GM18858 (cell line): ENCODE data around the gene DNAJB6.

ENCODE experiments used
- ATAC-seq: cut with Tn5 transposase; IDR thresholded peaks from one replicate; pipeline ENCODE4 v1.9.1; 2021; ENCODE audit not compliant: unreplicated experiment

Gene DNAJB6

GRCh38 chr7:157407512-157408257 lies 70.9 kb downstream of the DNAJB6 start:
- no peak for ATAC-seq

- no peak for ATAC-seq
Observed at GRCh38 chr7:157408258-157409101, 71.7 kb downstream of the DNAJB6 start.

- ATAC-seq, result no peak
Observed at GRCh38 chr7:157409149-157409752, 72.4 kb downstream of the DNAJB6 start.

- no peak for ATAC-seq
Observed at GRCh38 chr7:157409753-157410727, 73.2 kb downstream of the DNAJB6 start.

GRCh38 chr7:157410831-157411556 lies 74.2 kb downstream of the DNAJB6 start:
- ATAC-seq, result no peak

GRCh38 chr7:157411580-157411979 lies 74.8 kb downstream of the DNAJB6 start:
- no peak for ATAC-seq

- ATAC-seq, result no peak
Observed at GRCh38 chr7:157412021-157412443, 75.2 kb downstream of the DNAJB6 start.

- ATAC-seq, result no peak
Observed at GRCh38 chr7:157412491-157413180, 75.8 kb downstream of the DNAJB6 start.

- ATAC-seq, result no peak
Observed at GRCh38 chr7:157413881-157414701, 77.3 kb downstream of the DNAJB6 start.

GRCh38 chr7:157414702-157415096 lies 77.9 kb downstream of the DNAJB6 start:
- ATAC-seq, result no peak

- ATAC-seq, result no peak
Observed at GRCh38 chr7:157415486-157415885, 78.7 kb downstream of the DNAJB6 start.

GRCh38 chr7:157416011-157416410 lies 79.2 kb downstream of the DNAJB6 start:
- no peak for ATAC-seq

- no peak for ATAC-seq
Observed at GRCh38 chr7:157418204-157419034, 81.6 kb downstream of the DNAJB6 start.

GRCh38 chr7:157419035-157419293 lies 82.2 kb downstream of the DNAJB6 start:
- no peak for ATAC-seq

GRCh38 chr7:157422279-157422678 lies 85.5 kb downstream of the DNAJB6 start:
- no peak for ATAC-seq

- no peak for ATAC-seq
Observed at GRCh38 chr7:157423348-157423747, 86.5 kb downstream of the DNAJB6 start.

- ATAC-seq, result no peak
Observed at GRCh38 chr7:157423886-157424565, 87.2 kb downstream of the DNAJB6 start.
